ENCODE measurements around the gene DYNC1LI1. TPM values are rescaled to one million over a fixed set of nuclear protein-coding genes. Genes with fewer than 3 reads are reported as not detected.

DYNC1LI1 gene
- total RNA-seq, 1 donor from 2014 or later = 181 TPM

GRCh38 chr3:32499585-32499984 is 71.1 kb downstream of the DYNC1LI1 start:
- H3K27me3 Mint-ChIP-seq (ENCODE audit: unreplicated experiment) = peaks cover 3% of the 10 kb centered on the region
- peaks cover 3% of the 10 kb centered on the region for H3K9me3 Mint-ChIP-seq (ENCODE audit: unreplicated experiment)
- no peak overlapping the region for H3K27ac Mint-ChIP-seq (ENCODE audit: unreplicated experiment)
- TF ChIP-seq CTCF (IDR thresholded peaks at IDR 0.05; ENCODE audit: partially characterized antibody, unreplicated experiment) = no peak
- no peak for DNase-seq
- no peak overlapping the region for H3K4me3 Mint-ChIP-seq (ENCODE audit: unreplicated experiment)
- peaks cover 4% of the 10 kb centered on the region for H3K36me3 Mint-ChIP-seq (ENCODE audit: unreplicated experiment)
- H3K4me1 Mint-ChIP-seq (ENCODE audit: low read depth, unreplicated experiment) = peaks cover 9% of the 10 kb centered on the region

GRCh38 chr3:32498992-32499391 is 71.7 kb downstream of the DYNC1LI1 start:
- Mint-ChIP-seq H3K4me1 (ENCODE audit: low read depth, unreplicated experiment) (peaks cover 9% of the 10 kb centered on the region), H3K36me3 (ENCODE audit: unreplicated experiment) (peaks cover under 1% of the 10 kb centered on the region), H3K27me3 (ENCODE audit: unreplicated experiment) (peaks cover 3% of the 10 kb centered on the region), H3K27ac (ENCODE audit: unreplicated experiment) (no peak overlapping the region), H3K9me3 (ENCODE audit: unreplicated experiment) (peaks cover 3% of the 10 kb centered on the region), H3K4me3 (ENCODE audit: unreplicated experiment) (no peak overlapping the region)
- no peak for TF ChIP-seq CTCF (IDR thresholded peaks at IDR 0.05; ENCODE audit: partially characterized antibody, unreplicated experiment)
- no peak for DNase-seq

GRCh38 chr3:32498252-32498651 is 72.4 kb downstream of the DYNC1LI1 start:
- no peak for DNase-seq
- Mint-ChIP-seq H3K4me3 (ENCODE audit: unreplicated experiment) (no peak overlapping the region), H3K27ac (ENCODE audit: unreplicated experiment) (no peak overlapping the region), H3K36me3 (ENCODE audit: unreplicated experiment) (no peaks in the 10 kb centered on the region), H3K27me3 (ENCODE audit: unreplicated experiment) (peaks cover 3% of the 10 kb centered on the region), H3K4me1 (ENCODE audit: low read depth, unreplicated experiment) (peaks cover 9% of the 10 kb centered on the region), H3K9me3 (ENCODE audit: unreplicated experiment) (peaks cover 3% of the 10 kb centered on the region)
- no peak for TF ChIP-seq CTCF (IDR thresholded peaks at IDR 0.05; ENCODE audit: partially characterized antibody, unreplicated experiment)

- Mint-ChIP-seq H3K27me3 (ENCODE audit: unreplicated experiment) (no peaks in the 10 kb centered on the region), H3K27ac (ENCODE audit: unreplicated experiment) (no peak overlapping the region), H3K36me3 (ENCODE audit: unreplicated experiment) (no peaks in the 10 kb centered on the region), H3K9me3 (ENCODE audit: unreplicated experiment) (no peaks in the 10 kb centered on the region), H3K4me1 (ENCODE audit: low read depth, unreplicated experiment) (peaks cover 4% of the 10 kb centered on the region), H3K4me3 (ENCODE audit: unreplicated experiment) (no peak overlapping the region)
- TF ChIP-seq CTCF (IDR thresholded peaks at IDR 0.05; ENCODE audit: partially characterized antibody, unreplicated experiment) = no peak
- no peak for DNase-seq
Measured at GRCh38 chr3:32495609-32496008, 75.0 kb downstream of the DYNC1LI1 start.

- H3K4me1 Mint-ChIP-seq (ENCODE audit: low read depth, unreplicated experiment) = no peaks in the 10 kb centered on the region
- no peak for TF ChIP-seq CTCF (IDR thresholded peaks at IDR 0.05; ENCODE audit: partially characterized antibody, unreplicated experiment)
- no peak overlapping the region for H3K27ac Mint-ChIP-seq (ENCODE audit: unreplicated experiment)
- no peak overlapping the region for H3K4me3 Mint-ChIP-seq (ENCODE audit: unreplicated experiment)
- no peak for DNase-seq
- no peaks in the 10 kb centered on the region for H3K36me3 Mint-ChIP-seq (ENCODE audit: unreplicated experiment)
- H3K27me3 Mint-ChIP-seq (ENCODE audit: unreplicated experiment) = no peaks in the 10 kb centered on the region
- H3K9me3 Mint-ChIP-seq (ENCODE audit: unreplicated experiment) = no peaks in the 10 kb centered on the region
Measured at GRCh38 chr3:32495085-32495484, 75.6 kb downstream of the DYNC1LI1 start.

Data from glutamatergic neuron (in vitro differentiated cells).